Effector CD4-positive, alpha-beta T cell (primary cell): ENCODE measurements around the gene A4GNT.

Experiments
- DNase-seq: peaks from one replicate; pipeline ENCODE4 v3.0.0-alpha.2; 2020

The A4GNT gene

DNA sequence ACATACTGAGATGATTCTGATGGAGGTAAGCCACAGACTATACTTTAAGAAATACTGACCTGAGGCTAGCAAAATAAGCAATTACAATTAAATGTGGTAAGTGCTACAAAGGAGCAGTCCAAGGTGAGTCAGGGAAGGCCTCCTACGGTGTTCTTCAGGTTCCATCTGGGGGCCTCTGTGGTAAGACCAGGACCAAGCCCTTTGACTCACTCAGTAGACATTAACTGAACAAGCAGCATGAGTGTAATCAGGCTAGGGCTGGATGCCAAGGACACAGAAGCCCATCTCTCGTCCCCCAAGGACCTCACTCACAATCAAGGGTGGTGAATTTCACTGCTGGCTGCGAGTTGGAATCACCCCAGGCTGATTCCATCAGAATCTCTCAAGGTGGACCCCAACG lies 54.1 kb downstream of the A4GNT start:
- DNase-seq, result no peak
